NCI-H1048 (cell line): Measurements from ENCODE around the gene PRSS53.

ENCODE experiments used
- DNase-seq: peaks from one replicate; lab custom pipeline; 2025; lab: John Stamatoyannopoulos, UW

Gene PRSS53

DNA sequence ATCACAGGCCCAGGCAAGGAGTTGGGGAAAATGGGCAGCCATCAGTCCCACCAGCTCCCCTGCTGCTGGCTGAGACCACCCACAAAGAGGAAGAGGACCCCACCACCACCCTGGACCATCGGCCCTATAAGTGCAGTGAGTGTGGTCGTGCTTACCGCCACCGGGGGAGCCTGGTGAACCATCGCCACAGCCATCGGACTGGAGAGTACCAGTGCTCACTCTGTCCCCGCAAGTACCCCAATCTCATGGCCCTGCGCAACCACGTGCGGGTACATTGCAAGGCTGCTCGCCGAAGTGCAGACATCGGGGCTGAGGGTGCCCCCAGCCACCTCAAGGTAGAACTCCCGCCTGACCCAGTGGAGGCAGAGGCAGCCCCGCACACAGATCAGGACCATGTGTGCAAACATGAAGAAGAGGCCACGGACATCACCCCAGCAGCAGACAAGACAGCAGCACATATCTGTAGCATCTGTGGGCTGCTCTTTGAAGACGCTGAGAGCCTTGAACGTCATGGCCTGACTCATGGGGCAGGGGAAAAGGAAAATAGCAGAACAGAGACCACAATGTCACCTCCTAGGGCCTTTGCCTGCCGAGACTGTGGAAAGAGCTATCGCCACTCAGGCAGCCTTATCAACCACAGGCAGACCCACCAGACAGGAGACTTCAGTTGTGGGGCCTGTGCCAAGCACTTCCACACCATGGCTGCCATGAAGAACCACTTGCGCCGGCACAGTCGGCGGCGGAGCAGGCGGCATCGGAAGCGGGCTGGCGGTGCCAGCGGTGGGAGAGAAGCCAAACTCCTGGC, 10.9 kb downstream of the PRSS53 start:
- no peak for DNase-seq

DNA sequence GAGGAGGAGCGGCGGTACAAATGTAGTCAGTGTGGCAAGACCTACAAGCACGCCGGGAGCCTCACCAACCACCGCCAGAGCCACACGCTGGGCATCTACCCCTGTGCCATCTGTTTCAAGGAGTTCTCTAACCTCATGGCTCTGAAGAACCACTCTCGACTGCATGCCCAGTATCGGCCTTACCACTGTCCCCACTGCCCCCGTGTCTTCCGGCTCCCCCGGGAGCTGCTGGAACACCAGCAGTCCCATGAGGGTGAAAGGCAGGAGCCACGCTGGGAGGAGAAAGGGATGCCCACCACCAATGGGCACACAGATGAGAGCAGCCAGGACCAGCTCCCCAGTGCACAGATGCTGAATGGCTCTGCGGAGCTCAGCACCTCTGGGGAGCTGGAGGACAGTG, 11.7 kb downstream of the PRSS53 start:
- DNase-seq, result no peak

DNA sequence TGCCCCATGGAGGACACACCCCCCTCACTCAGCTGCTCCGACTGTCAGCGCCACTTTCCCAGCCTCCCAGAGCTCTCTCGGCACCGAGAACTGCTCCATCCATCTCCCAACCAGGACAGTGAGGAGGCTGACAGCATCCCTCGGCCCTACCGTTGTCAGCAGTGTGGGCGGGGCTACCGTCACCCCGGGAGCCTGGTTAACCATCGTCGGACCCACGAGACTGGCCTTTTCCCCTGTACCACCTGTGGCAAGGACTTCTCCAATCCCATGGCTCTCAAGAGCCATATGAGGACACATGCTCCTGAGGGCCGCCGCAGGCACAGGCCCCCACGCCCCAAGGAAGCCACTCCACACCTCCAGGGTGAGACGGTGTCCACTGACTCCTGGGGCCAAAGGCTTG, 12.4 kb downstream of the PRSS53 start:
- DNase-seq, result no peak

DNA sequence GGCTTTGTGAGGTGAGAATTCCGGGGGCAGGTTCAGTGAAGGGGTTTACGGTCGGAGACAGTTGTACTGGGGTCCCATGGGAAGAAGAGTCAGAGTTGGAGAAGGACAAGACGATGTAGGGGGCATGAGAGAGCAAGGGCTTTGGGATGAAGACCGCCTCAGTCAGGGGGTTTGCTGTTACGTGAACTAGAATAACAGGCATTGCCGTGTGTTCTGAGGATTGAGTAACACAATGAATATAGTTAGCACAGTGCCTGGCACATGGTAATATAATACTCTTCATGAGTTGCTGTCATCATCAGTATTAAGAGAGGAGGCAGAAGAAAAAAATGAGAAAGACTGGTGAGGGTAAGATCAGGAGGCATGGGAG, 13.9 kb downstream of the PRSS53 start:
- no peak for DNase-seq

DNA sequence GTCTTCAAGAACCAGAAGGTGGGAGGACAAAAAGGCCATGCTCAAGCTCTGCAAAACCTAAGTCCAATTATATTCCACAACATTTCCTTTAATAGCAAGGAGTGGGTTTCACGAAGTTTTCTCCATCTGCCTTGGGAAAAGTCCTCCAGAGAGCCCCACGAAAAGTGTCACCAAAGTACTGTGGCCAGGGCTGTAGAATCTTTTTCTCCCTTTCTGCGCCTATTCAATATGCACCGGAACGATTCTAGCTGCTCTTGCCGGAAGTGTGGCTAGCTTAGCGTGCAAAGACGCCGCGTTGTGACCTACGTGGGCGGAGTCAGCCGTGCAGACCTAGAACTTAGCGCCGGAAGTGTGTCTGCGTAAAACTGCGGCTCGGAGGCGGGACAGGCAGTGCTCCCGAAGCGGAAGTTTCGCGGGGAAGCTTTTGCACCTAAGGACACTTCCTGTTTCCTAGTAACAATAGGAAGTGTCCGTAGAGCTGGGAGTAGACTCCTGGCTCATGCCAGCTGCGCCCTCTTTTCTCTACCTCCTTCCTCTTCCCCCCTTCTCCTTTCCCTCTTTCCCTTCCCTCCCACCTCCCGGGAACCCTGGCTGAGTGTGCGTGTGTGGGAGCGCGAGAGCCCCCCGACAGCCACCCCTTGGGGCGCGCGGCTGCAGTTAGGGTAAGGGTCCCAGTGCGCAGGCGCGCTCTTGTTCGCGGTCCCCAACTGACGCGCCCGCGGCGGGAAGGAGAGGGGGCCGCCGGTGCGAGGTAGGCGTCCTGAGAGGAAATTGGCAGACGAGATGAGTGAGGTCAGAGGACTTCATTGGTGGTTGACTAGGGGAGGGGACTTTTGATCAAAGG, 14.6 kb downstream of the PRSS53 start, which contains the start of the genes ZNF646 and ZNF668:
Gene ZNF646, plus strand, starts transcription at position 453 of the 844 bp plus-strand sequence. CDS start 1,903 bp downstream, outside the sequence.
Gene ZNF668, minus strand, starts transcription at position 271 of the 844 bp plus-strand sequence. CDS start 9,781 bp downstream, outside the sequence.
- DNase-seq, result peak; percentile 92

DNA sequence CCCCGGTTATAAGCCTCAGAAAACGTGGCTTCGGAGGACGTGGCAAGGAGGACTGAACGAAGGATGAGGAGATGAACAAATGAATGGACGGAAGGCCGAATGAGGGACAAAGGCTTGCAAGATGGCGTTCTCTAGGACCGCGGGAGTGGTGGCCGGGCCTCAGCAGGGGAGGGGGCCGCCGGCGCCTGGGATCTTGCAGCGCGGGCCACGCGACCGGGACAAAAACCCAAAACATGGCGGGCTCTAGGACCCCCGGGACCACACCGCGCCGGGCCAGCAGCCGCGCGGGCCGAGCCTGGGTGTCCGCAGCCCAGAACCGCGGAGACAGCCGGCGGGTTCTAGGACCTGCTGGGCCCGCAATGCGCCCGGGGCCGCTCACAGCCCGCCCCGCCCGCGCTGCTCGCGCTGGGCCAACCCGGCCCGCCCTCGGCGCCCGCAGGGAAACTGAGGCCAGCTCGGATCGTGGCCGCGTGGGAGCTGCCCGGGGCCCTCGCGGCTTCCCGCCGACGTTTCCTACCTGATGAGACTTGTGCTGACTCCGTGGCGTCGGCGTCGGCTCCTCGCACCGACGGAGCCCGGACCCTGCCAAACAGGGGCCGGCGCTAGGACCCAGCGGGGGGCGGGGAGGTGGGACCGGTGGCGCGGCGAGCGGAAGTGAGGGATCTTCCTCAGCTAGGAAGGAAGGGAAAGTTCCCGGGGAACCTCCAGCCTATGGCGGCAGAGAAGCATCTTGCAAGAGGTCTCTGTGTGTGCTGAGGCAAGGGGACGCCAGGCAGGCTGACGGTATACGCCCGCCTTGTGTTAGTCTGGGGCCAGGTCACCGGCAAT, 15.4 kb downstream of the PRSS53 start:
- DNase-seq, result peak; percentile 58

DNA sequence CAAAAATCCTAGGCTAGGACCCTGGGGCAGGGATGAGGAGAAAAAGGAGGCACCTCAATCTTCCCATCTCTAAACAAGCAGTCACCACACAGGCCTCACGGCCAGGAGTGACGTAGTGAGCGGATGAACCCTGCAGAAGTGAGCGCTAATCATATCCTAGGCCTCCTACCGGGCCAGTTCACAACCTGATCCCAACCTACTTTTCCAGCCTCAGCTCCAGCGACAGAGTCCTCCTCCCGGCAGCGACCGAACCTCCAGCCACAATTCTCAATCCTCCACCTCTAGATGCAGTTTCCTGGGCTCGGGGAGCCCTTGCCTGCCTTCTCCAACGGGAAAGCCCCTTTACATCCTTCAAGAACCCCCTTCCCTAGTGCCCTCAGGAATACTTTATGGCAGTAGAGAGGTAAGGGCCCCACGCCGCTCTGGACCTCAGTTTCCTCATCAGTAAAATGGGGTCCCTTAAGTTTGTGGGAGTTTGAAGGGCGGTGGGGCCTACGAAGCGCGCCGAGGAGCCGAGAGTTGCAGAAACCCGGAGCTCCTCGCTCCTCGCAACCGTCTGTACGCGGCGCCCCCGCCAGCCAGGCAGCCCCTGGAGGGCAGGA, 16.1 kb downstream of the PRSS53 start:
- DNase-seq, result no peak

DNA sequence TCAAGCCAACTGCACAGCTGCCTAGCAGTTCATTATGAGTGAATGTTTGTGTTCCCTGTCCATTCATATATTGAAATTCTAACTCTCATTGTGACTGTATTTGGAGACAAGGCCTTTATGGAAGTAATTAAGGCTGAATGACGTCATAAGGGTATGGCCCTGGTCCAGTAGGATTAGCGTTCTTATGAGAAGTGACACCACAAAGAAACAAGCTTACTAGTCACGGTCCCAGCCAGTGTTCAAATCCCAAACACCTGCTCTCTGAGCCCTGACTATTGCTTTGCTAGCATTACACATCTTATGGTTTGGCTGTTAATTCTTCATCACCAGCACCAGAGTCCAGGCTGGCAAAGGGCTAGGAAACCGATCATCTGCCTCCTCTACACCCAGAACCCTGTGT, 16.9 kb downstream of the PRSS53 start:
- no peak for DNase-seq

DNA sequence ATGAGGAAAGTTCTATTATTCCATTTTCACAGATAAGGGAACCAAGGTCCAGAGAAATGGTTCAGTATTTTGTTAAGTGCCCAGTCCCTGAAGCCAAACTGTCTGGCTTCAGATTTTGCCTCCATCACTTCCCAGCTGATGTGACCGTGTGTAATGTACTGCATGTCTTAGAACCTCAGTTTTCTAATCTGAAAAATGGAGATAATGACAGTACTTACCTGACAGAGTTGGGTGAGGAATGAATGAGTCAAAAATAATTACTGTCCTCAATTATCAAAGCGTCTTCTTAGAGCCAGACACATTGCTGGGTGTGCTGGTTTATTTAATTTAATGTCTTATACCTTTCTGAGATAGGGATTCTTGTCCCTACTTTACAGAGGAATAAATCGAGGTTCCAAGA, 21.4 kb downstream of the PRSS53 start:
- DNase-seq, result no peak

DNA sequence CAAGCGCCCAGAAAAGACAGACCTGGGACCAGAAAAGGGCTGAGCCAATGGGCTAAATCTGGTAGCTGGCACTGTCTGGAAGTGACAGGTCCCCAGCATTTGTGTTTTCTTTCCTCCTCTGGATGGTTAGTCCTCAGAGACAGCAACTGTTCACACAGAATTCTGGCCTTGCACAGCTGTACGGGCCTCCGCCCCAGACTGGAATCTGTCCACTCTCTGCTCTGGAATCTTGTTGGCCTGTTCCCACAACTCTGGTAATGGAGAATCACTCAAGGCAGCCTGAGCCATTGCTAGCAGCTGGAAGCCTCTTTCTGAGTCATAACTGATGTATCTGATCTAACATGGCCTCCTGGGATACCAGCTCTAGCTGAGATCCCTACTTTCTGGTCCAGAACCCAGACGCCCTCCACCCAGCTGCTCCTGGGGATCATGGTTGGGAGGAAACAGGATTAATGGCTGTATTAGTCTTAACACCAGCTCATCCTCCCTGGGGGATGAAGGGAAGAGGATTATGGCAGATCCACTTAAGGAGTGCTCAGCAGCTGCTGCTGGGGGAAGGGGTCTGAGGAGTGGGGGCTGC, 23.8 kb downstream of the PRSS53 start:
- DNase-seq, result no peak

DNA sequence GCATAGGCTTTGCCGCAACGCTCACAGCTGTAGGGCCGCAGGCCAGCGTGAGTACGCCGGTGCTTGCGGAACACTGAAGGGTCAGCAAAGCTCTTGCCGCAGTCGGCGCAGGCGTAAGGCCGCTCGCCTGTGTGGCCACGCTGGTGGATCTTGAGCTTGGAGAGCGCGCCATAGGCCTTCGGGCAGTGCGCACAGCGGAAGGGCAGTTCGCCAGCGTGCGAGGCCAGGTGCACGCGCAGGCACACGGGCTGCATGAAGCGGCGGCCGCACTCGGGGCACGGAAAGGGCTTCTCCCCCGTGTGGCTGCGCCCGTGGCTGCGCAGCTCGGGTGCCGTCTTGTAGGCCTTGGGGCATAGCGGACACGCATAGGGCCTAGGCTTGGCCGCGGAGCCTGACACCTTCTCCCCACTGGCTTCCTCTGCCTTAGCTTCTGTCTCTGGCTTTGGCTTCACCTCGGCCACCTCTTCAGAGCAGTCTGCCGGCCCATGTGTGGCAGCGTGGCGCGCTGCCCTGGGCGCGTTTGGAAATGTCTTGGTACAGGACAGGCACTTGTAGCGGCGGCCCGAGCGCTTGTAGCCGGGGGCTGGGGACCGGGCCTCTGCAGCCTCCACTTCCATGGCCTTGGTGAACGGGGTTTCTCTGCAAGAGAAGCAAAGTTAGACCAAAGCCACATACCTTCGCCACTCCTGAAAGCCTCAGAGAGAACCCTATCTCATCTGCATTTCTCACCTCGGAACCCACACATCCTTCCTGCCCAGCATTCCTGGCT, 24.7 kb downstream of the PRSS53 start:
- no peak for DNase-seq

DNA sequence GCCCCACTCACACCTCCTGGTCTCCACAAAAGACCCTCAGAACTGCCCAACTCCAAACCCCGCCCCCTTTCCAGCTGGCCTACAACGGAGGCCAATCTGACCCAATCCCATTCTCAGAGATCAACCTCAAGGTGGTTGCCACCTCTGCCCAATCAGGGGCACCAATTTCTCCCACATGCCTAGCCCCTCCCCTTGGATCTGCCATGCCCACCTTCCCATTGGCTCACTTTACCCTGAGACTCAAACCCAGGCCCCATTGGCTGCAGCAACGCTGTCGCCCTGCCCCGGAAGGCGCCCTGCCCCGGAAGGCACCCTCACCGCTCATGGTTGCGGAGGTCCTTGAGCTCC, 25.3 kb downstream of the PRSS53 start:
- no peak for DNase-seq

DNA sequence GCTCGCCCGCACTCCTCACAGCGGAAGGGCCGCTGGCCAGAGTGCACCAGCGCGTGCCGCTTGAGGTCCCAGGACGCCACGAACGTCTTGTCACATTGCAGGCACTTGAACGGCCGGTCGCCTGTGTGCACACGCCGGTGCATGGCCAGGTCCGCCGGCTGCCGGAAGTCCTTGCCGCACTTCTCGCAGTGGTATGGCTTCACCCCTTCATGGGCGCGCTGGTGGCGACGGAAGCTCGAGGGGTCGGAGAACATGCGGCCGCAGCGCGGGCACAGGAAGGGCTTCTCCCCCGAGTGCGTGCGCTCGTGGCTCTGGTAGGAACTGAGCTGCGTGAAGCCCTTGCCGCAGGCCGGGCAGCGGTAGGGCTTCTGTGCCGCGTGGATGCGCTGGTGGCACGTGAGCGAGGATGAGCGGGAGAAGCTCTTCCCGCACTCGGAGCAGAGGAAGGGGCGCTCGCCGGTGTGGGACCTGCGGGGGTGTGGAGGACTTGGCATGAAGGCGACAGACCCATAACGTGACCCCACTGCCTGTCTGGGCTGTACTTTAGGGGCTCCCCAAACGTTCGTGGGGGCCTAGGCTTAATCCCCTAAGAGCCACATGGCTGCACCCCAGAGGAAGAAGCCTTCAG, 26.8 kb downstream of the PRSS53 start:
- no peak for DNase-seq

DNA sequence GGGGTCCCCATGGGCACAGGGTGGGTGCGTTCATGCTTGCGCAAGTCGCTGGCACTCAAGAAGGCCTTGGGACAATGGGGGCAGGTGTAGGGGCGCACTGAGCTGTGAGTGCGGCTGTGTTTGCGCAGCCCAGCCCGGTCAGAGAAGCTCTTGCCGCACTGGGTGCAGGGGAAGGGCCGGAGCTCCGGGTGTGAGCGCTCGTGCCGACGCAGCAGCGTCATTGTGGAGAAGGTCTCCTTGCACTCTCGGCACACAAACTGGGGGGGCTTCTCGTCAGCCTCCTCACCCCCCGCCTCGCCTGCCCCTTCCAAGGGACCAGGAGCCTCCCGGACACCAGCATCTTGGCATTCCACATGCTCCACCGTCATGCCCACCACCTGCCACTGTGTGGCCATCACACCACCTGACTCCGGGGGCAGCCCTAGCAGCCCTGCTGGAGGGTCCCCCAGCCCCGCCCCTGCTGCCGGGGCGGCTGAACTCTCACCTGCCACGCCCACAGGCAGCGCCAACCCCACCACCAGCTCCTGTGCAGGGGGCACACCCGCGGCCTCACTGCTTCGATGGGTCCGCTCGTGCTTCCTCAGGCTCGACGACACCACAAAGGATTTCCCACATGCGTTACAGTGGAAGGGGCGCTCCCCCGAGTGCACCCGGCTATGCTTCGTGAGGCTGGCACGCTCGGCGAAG, 27.5 kb downstream of the PRSS53 start:
- no peak for DNase-seq

DNA sequence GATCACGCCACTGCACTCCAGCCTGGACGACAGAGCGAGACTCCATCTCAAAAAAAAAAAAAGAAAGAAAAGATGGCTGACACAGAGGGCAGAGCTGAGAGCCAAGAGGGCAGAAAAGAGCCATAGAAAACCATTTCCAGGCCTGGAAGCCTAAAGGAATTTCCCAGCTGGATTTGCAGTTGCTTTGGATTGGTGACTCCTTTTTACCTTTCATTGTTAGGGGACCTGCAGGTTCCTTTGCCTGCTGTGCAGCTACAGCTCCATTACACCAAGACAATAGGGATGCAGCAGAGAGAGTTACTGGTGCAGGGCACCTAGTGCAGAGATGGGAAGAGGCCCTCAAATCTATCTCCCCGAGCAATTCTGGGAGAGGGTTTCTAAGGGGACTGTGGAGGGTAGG, 33.1 kb downstream of the PRSS53 start:
- DNase-seq, result no peak

DNA sequence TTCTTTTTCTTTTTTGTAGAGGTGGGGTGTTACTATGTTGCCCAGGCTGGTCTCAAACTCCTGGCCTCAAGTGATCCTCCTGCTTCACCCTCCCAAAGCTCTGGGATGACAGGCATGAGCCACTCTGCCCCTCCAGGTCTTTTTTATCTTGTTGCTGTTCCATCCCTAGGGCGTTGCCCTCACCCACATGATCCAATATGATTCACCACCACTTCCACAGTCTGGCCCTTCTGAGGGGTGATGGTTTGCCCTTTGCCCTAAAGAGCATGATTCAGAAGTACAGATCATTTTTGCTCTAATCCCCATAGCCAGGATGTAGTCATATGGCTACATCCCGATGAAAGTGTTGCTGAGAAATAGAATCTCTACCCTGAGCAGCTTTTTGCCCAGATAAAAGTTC, 36.6 kb downstream of the PRSS53 start:
- DNase-seq, result no peak

DNA sequence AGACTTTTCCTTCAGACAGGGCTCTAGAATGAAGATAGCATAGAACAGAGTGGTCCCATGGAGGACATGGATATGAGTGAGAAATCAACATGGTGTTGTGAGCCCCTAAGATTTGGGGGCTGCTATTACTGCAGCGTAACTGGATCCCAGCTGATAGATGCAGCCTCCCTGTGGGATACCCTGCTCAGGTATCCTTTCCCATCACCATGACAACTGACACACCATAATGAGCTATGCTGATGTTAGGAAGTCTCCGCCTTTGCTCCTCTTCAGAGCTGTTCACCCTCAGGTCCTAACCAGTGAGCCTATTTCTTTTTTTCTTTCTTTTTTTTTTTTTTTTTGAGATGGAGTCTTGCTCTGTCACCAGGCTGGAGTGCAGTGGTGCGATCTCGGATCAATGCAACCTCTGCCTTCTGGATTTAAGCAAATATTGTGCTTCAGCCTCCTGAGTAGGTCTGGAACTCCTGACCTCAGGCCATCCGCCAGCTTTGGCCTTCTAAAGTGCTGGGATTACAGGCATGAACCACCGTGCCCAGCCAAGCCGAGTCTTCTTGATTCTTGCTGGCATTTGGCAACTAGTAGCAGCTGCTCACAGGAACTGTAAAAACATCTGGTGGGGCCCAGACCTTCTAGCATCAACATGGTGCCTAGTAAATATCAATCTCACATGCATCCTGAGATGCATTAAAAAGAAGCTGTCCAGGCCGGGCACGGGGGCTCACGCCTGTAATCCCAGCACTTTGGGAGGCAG, 38.3 kb downstream of the PRSS53 start:
- DNase-seq, result no peak

DNA sequence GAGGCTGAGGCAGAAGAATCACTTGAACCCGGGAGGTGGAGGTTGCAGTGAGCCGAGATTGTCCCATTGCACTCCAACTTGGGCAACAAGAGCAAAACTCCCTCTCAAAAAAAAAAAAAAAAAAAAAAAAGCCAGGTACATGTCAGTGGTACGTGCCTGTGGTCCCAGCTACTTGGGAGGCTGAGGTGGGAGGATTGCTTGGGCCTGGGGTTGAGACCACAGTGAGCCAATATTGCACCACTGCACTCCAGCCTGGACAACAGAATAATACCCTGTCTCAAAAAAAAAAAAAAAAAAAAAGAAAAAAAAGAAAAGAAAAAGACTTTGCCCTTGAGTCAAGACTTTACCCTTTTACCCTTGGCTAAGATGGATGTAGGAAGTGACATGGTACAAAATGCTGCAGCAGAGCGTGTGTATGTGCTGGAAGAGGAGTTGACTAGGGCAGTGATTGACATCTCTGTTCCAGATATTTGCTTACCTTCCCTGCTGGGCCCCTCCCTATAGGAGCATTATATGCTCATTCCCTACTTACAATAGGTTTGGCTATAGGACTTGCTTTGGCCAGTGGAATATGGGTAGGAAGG, 44.8 kb downstream of the PRSS53 start:
- no peak for DNase-seq

DNA sequence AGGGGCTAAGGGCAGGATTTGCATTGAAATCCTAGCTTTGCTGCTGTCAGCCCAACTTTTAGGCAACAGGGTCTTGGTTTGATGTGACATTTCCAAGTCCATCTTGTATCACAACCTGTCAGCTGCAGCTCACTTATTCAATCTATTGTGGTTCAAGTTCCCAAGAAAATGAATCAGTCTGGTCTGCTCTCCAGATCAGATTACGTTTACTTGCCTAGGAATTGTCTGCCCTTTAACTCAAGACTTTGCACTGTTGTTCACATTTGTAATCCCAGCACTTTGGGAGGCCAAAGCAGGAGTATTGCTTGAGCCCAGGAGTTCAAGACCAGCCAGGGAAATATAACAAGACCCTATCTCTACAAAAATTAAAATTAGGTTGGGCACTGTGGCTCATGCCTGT, 45.4 kb downstream of the PRSS53 start:
- no peak for DNase-seq
